ENCODE data around the gene SCEL. TPM values are rescaled to one million over a fixed set of nuclear protein-coding genes. Genes with fewer than 3 reads are reported as not detected.

Gene SCEL
- polyA plus RNA-seq, 1 donor from 2014 or later, result 0.24 TPM

DNA sequence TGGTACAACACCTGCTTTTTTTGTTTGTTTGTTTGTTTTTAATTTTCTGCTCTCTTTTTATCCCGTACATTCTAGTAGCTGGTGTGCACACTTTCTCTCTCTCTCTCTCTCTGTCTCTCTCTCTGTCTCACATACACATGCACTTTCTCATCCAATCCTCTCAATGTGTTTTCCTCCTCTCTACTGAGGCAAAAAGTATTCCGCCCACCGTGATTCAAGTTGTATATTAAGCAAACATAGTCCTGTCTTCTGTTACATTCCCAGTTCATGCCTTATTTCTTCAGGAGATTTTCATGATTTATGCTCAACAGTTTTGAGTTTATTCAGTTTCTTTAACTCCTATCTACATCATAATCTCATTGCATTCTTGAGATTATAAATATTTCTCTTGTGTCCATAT is 38.2 kb upstream of the SCEL start:
- TF ChIP-seq MXI1 (conservative IDR thresholded peaks at IDR 0.05; ENCODE audit: poor library complexity, severe bottlenecking) (no peak), TAF1 (IDR thresholded peaks at IDR 0.05; ENCODE audit: low read depth) (no peak), SMC3 (conservative IDR thresholded peaks at IDR 0.05; ENCODE audit: poor library complexity) (no peak), EP300 (conservative IDR thresholded peaks at IDR 0.05; ENCODE audit: poor library complexity, severe bottlenecking) (no peak)
- TF ChIP-seq, protein P1, sequence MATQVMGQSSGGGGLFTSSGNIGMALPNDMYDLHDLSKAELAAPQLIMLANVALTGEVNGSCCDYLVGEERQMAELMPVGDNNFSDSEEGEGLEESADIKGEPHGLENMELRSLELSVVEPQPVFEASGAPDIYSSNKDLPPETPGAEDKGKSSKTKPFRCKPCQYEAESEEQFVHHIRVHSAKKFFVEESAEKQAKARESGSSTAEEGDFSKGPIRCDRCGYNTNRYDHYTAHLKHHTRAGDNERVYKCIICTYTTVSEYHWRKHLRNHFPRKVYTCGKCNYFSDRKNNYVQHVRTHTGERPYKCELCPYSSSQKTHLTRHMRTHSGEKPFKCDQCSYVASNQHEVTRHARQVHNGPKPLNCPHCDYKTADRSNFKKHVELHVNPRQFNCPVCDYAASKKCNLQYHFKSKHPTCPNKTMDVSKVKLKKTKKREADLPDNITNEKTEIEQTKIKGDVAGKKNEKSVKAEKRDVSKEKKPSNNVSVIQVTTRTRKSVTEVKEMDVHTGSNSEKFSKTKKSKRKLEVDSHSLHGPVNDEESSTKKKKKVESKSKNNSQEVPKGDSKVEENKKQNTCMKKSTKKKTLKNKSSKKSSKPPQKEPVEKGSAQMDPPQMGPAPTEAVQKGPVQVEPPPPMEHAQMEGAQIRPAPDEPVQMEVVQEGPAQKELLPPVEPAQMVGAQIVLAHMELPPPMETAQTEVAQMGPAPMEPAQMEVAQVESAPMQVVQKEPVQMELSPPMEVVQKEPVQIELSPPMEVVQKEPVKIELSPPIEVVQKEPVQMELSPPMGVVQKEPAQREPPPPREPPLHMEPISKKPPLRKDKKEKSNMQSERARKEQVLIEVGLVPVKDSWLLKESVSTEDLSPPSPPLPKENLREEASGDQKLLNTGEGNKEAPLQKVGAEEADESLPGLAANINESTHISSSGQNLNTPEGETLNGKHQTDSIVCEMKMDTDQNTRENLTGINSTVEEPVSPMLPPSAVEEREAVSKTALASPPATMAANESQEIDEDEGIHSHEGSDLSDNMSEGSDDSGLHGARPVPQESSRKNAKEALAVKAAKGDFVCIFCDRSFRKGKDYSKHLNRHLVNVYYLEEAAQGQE (IDR thresholded peaks at IDR 0.05; ENCODE audit: borderline replicate concordance), result no peak
- H3K79me2 ChIP-seq (replicated peaks; ENCODE audit: insufficient read depth, low read length), result no peaks in the 10 kb centered on the region
- H3K27ac ChIP-seq (ENCODE audit: low read length), result no peak overlapping the region
- H3K9ac ChIP-seq (ENCODE audit: low read length), result no peak overlapping the region
- no peaks in the 10 kb centered on the region for H3K9me2 ChIP-seq (ENCODE audit: insufficient read depth, low read length)
- H3K4me3 ChIP-seq (ENCODE audit: low read length), result no peak overlapping the region
- H2AFZ ChIP-seq (ENCODE audit: low read depth, low read length), result no peak overlapping the region
- no peaks in the 10 kb centered on the region for H3K9me3 ChIP-seq (ENCODE audit: low read length)
- no peaks in the 10 kb centered on the region for H3K27me3 ChIP-seq (ENCODE audit: insufficient read depth, low read depth, low read length)
- no peaks in the 10 kb centered on the region for H3F3A ChIP-seq (ENCODE audit: insufficient read depth, low read length, poor library complexity, severe bottlenecking)
- no peaks in the 10 kb centered on the region for H3K36me3 ChIP-seq (ENCODE audit: insufficient read depth, low read length)
- H3K4me2 ChIP-seq (ENCODE audit: low read length), result no peak overlapping the region
- H4K20me1 ChIP-seq (ENCODE audit: insufficient read depth), result no peaks in the 10 kb centered on the region

- no peaks in the 10 kb centered on the region for H3K9me3 ChIP-seq (ENCODE audit: low read length)
- TF ChIP-seq RAD21 (conservative IDR thresholded peaks at IDR 0.05) (no peak), SMC3 (conservative IDR thresholded peaks at IDR 0.05; ENCODE audit: poor library complexity) (no peak), EP300 (conservative IDR thresholded peaks at IDR 0.05; ENCODE audit: poor library complexity, severe bottlenecking) (no peak), EZH2 (IDR thresholded peaks at IDR 0.05; ENCODE audit: borderline replicate concordance, insufficient read depth, low read length, poor library complexity, severe bottlenecking) (no peak), TAF1 (IDR thresholded peaks at IDR 0.05; ENCODE audit: low read depth) (no peak), MXI1 (conservative IDR thresholded peaks at IDR 0.05; ENCODE audit: poor library complexity, severe bottlenecking) (no peak), POLR2AphosphoS5 (IDR thresholded peaks at IDR 0.05) (no peak)
- TF ChIP-seq, protein P2, sequence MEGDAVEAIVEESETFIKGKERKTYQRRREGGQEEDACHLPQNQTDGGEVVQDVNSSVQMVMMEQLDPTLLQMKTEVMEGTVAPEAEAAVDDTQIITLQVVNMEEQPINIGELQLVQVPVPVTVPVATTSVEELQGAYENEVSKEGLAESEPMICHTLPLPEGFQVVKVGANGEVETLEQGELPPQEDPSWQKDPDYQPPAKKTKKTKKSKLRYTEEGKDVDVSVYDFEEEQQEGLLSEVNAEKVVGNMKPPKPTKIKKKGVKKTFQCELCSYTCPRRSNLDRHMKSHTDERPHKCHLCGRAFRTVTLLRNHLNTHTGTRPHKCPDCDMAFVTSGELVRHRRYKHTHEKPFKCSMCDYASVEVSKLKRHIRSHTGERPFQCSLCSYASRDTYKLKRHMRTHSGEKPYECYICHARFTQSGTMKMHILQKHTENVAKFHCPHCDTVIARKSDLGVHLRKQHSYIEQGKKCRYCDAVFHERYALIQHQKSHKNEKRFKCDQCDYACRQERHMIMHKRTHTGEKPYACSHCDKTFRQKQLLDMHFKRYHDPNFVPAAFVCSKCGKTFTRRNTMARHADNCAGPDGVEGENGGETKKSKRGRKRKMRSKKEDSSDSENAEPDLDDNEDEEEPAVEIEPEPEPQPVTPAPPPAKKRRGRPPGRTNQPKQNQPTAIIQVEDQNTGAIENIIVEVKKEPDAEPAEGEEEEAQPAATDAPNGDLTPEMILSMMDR (IDR thresholded peaks at IDR 0.05; ENCODE audit: poor library complexity, severe bottlenecking), result no peak
- TF ChIP-seq, protein P1 (IDR thresholded peaks at IDR 0.05; ENCODE audit: borderline replicate concordance), result no peak
- no peak overlapping the region for H3K4me3 ChIP-seq (ENCODE audit: low read length)
- H3K27ac ChIP-seq (ENCODE audit: low read length), result no peak overlapping the region
- no peak overlapping the region for H3K9ac ChIP-seq (ENCODE audit: low read length)
- H3K9me2 ChIP-seq (ENCODE audit: insufficient read depth, low read length), result no peaks in the 10 kb centered on the region
- no peak overlapping the region for H3K4me2 ChIP-seq (ENCODE audit: low read length)
- no peaks in the 10 kb centered on the region for H3K36me3 ChIP-seq (ENCODE audit: insufficient read depth, low read length)
- H2AFZ ChIP-seq (ENCODE audit: low read depth, low read length), result no peak overlapping the region
- H3K79me2 ChIP-seq (replicated peaks; ENCODE audit: insufficient read depth, low read length), result no peaks in the 10 kb centered on the region
- H3F3A ChIP-seq (ENCODE audit: insufficient read depth, low read length, poor library complexity, severe bottlenecking), result no peaks in the 10 kb centered on the region
- no peaks in the 10 kb centered on the region for H3K27me3 ChIP-seq (ENCODE audit: insufficient read depth, low read depth, low read length)
- H4K20me1 ChIP-seq (ENCODE audit: insufficient read depth), result no peaks in the 10 kb centered on the region
Observed at GRCh38 chr13:77497835-77498234, 37.7 kb upstream of the SCEL start.
